Activated CD4-positive, alpha-beta T cell treated with anti-CD3 and anti-CD28 coated beads, Interleukin-2, amount 50 U/mL, for 16 hours (primary cell): ENCODE results near the gene ARHGEF12.

Experiments used
- DNase-seq: peaks from one replicate; pipeline ENCODE4 v3.0.0-alpha.2; 2020

Gene ARHGEF12

GRCh38 chr11:120388261-120388660, 52.0 kb downstream of the ARHGEF12 start:
- no peak for DNase-seq

- DNase-seq: no peak
Measured at GRCh38 chr11:120389693-120390584, 53.7 kb downstream of the ARHGEF12 start.

GRCh38 chr11:120390585-120390922, 54.3 kb downstream of the ARHGEF12 start:
- DNase-seq: no peak

GRCh38 chr11:120391292-120391691, 55.1 kb downstream of the ARHGEF12 start:
- DNase-seq: no peak

- no peak for DNase-seq
Measured at GRCh38 chr11:120391854-120392253, 55.6 kb downstream of the ARHGEF12 start.

GRCh38 chr11:120392314-120392713, 56.1 kb downstream of the ARHGEF12 start:
- no peak for DNase-seq

- no peak for DNase-seq
Measured at GRCh38 chr11:120392793-120393192, 56.6 kb downstream of the ARHGEF12 start.

- DNase-seq: no peak
Measured at GRCh38 chr11:120394119-120394518, 57.9 kb downstream of the ARHGEF12 start.

GRCh38 chr11:120395778-120396177, 59.6 kb downstream of the ARHGEF12 start:
- DNase-seq: no peak

GRCh38 chr11:120398132-120398531, 61.9 kb downstream of the ARHGEF12 start:
- no peak for DNase-seq

- no peak for DNase-seq
Measured at GRCh38 chr11:120399307-120399706, 63.1 kb downstream of the ARHGEF12 start.

GRCh38 chr11:120400564-120401364, 64.6 kb downstream of the ARHGEF12 start:
- DNase-seq: no peak

GRCh38 chr11:120401506-120401905, 65.3 kb downstream of the ARHGEF12 start:
- no peak for DNase-seq

GRCh38 chr11:120403966-120404365, 67.8 kb downstream of the ARHGEF12 start:
- DNase-seq: no peak

GRCh38 chr11:120404495-120404894, 68.3 kb downstream of the ARHGEF12 start:
- no peak for DNase-seq

GRCh38 chr11:120409655-120410054, 73.4 kb downstream of the ARHGEF12 start:
- no peak for DNase-seq

- DNase-seq: no peak
Measured at GRCh38 chr11:120410622-120411380, 74.6 kb downstream of the ARHGEF12 start.

GRCh38 chr11:120413480-120413879, 77.3 kb downstream of the ARHGEF12 start:
- no peak for DNase-seq

- no peak for DNase-seq
Measured at GRCh38 chr11:120420572-120420971, 84.4 kb downstream of the ARHGEF12 start.

- no peak for DNase-seq
Measured at GRCh38 chr11:120424185-120424969, 88.2 kb downstream of the ARHGEF12 start.

GRCh38 chr11:120424970-120425332, 88.7 kb downstream of the ARHGEF12 start:
- DNase-seq: no peak

- no peak for DNase-seq
Measured at GRCh38 chr11:120425527-120425926, 89.3 kb downstream of the ARHGEF12 start.

GRCh38 chr11:120430146-120430545, 93.9 kb downstream of the ARHGEF12 start:
- DNase-seq: no peak
